IPS-18a (cell line): Measurements from ENCODE around the gene FGFRL1.

Experiments
- H3K27ac ChIP-seq: one replicate; pipeline ENCODE4 v1.5.1; 2013; ENCODE audit warnings: low read length
- H3K27me3 ChIP-seq: one replicate; pipeline ENCODE4 v1.6.1; 2013; ENCODE audit warnings: mild to moderate bottlenecking, low read length; ENCODE audit not compliant: control insufficient read depth, insufficient read depth
- H3K36me3 ChIP-seq: one replicate; pipeline ENCODE4 v1.6.1; 2013; ENCODE audit warnings: low read depth, low read length; ENCODE audit not compliant: control insufficient read depth
- H3K4me1 ChIP-seq: one replicate; pipeline ENCODE4 v1.6.1; 2013; ENCODE audit warnings: low read depth, low read length; ENCODE audit not compliant: control insufficient read depth
- H3K4me3 ChIP-seq: one replicate; pipeline ENCODE4 v1.5.1; 2013; ENCODE audit warnings: low read length
- H3K9ac ChIP-seq: one replicate; pipeline ENCODE4 v1.6.1; 2013; ENCODE audit warnings: mild to moderate bottlenecking, low read length, moderate library complexity
- H3K9me3 ChIP-seq: one replicate; pipeline ENCODE4 v1.6.1; 2013; ENCODE audit warnings: low read depth, low read length; ENCODE audit not compliant: control insufficient read depth

FGFRL1 gene

DNA sequence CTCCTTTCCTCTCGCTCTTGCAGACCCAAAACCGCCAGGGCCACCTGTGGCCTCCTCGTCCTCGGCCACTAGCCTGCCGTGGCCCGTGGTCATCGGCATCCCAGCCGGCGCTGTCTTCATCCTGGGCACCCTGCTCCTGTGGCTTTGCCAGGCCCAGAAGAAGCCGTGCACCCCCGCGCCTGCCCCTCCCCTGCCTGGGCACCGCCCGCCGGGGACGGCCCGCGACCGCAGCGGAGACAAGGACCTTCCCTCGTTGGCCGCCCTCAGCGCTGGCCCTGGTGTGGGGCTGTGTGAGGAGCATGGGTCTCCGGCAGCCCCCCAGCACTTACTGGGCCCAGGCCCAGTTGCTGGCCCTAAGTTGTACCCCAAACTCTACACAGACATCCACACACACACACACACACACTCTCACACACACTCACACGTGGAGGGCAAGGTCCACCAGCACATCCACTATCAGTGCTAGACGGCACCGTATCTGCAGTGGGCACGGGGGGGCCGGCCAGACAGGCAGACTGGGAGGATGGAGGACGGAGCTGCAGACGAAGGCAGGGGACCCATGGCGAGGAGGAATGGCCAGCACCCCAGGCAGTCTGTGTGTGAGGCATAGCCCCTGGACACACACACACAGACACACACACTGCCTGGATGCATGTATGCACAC lies 13.6 kb downstream of the FGFRL1 start:
- Histone ChIP-seq H3K9me3 (no peaks in the 10 kb centered on the region), H3K4me3 (no peak overlapping the region), H3K36me3 (peaks cover 7% of the 10 kb centered on the region), H3K4me1 (no peaks in the 10 kb centered on the region), H3K27ac (no peak overlapping the region), H3K9ac (no peak overlapping the region), H3K27me3 (no peaks in the 10 kb centered on the region)

- Histone ChIP-seq H3K27me3 (no peaks in the 10 kb centered on the region), H3K4me1 (no peaks in the 10 kb centered on the region), H3K9ac (no peak overlapping the region), H3K9me3 (no peaks in the 10 kb centered on the region), H3K27ac (no peak overlapping the region), H3K4me3 (no peak overlapping the region), H3K36me3 (peaks cover 7% of the 10 kb centered on the region)
Observed at GRCh38 chr4:1026115-1026514, 14.7 kb downstream of the FGFRL1 start.

DNA sequence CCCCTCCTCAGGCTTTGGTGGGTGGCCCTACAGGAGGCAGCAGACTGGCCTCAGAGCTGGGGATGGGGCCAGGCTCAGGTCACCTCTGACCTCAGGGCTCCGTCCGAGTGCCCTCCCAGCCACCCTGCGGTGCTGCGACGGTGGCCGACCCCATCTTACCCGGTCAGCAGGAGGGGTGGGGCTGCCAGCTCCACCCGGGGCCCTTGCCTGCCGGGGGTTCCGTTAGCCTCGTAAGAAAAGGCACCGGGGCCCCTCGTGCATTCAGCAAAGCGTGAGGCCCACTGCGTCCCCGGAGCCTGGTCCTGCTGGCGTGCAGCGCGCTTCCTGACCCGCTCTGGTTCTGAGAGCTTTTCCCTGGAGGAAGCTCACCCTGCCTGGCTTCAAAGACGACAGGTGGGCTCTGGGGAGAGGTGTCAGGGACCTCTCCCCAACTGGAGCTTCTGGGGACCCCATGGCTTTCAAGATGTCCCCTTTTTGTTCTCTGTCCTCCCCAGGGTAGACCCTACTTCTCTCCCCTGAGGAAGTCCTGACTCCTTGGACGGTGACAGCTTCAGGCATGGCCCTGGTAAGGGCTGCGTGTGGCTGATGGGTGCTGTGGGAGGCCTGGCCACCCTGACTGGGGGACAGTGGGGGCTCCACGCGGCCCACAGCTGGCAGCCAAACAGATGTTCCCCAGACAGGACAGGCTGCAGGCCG lies 15.9 kb downstream of the FGFRL1 start:
- Histone ChIP-seq H3K36me3 (peaks cover 7% of the 10 kb centered on the region), H3K27me3 (no peaks in the 10 kb centered on the region), H3K27ac (no peak overlapping the region), H3K9me3 (no peaks in the 10 kb centered on the region), H3K4me1 (no peaks in the 10 kb centered on the region), H3K9ac (no peak overlapping the region), H3K4me3 (no peak overlapping the region)

GRCh38 chr4:1027915-1028238 lies 16.5 kb downstream of the FGFRL1 start:
- Histone ChIP-seq H3K27ac (no peak overlapping the region), H3K36me3 (peaks cover 7% of the 10 kb centered on the region), H3K27me3 (no peaks in the 10 kb centered on the region), H3K4me3 (no peak overlapping the region), H3K9ac (no peak overlapping the region), H3K9me3 (no peaks in the 10 kb centered on the region), H3K4me1 (no peaks in the 10 kb centered on the region)

DNA sequence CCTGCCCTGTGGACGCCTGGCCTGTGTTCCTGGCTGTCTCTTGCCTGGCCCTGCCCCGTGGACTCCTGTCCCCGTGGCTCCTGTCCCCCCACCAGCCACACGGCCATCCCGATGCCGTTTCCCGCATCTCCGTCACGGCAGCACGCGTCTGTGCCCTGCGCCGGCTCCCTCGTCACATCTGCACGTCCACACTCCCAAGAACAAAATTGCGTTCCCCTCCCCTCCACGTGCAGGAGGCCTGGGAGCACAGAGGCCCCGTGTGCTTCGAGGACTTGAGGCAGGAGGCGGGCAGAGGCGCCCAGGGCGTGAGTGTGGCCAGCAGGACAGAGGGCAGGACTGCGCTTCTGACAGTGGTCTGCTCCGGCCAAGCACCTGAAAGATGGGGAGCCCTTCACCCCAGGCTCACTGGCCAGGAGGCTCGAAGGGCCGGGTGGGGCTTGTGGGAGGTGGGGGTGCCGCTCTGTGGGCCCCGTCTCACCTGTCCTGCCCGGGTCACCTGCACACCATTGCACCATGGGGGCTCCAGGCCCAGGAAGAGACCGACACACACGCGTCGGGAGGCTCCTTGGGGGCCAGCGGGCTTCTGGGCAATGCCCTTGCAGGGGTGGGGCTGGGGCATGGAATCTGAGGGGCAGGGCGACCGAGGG lies 17.3 kb downstream of the FGFRL1 start:
- H3K4me1 ChIP-seq: no peaks in the 10 kb centered on the region
- no peaks in the 10 kb centered on the region for H3K9me3 ChIP-seq
- H3K27me3 ChIP-seq: no peaks in the 10 kb centered on the region
- no peak overlapping the region for H3K9ac ChIP-seq
- no peak overlapping the region for H3K4me3 ChIP-seq
- peaks cover 7% of the 10 kb centered on the region for H3K36me3 ChIP-seq
- H3K27ac ChIP-seq: no peak overlapping the region

DNA sequence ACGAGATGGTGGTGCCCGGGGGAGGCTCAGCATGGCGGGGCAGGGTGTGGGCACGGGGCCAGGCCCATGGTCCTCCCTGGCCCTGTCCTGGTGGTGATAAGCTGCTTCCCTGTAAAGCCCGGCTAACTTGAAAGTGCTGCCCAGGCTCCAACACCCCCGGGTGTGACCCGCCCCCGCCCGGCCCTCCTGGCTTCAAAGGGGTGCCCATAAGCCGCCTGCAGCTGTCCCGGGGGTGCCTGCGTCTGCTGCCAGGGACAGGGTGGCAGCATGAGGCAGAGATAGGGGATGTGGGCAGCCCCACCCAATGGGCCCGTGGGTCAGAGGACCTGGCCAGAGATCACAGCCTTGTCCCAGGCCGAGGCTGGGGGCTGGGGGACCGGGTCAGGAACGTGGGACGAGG lies 18.1 kb downstream of the FGFRL1 start:
- H3K36me3 ChIP-seq: peaks cover 7% of the 10 kb centered on the region
- H3K27me3 ChIP-seq: no peaks in the 10 kb centered on the region
- H3K27ac ChIP-seq: no peak overlapping the region
- no peaks in the 10 kb centered on the region for H3K4me1 ChIP-seq
- H3K9me3 ChIP-seq: no peaks in the 10 kb centered on the region
- no peak overlapping the region for H3K4me3 ChIP-seq
- H3K9ac ChIP-seq: no peak overlapping the region

GRCh38 chr4:1030031-1030430 lies 18.6 kb downstream of the FGFRL1 start:
- Histone ChIP-seq H3K27ac (no peak overlapping the region), H3K9ac (no peak overlapping the region), H3K4me3 (no peak overlapping the region), H3K4me1 (no peaks in the 10 kb centered on the region), H3K9me3 (no peaks in the 10 kb centered on the region), H3K36me3 (peaks cover 7% of the 10 kb centered on the region), H3K27me3 (no peaks in the 10 kb centered on the region)

DNA sequence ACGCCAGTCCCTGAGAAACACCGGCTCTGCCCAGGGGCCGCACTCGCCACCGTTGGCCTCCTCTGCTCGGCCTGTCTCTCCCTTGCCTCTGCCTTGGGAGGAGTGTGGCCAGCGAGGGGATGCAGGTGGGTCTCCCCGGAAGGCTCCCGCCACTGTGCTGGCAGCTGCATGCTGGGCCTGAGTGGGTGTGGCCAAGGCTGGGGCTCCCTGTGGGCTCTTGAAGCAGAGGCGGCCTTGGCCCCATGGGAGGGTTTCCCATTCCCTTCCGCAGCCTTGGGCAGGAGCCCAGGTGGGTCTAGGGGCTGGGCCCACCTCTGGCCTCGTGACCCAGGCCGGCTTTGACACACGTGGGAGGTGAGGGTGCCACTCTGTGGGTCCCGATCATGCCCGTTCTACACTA lies 19.1 kb downstream of the FGFRL1 start:
- no peaks in the 10 kb centered on the region for H3K27me3 ChIP-seq
- no peak overlapping the region for H3K9ac ChIP-seq
- H3K36me3 ChIP-seq: peaks cover 6% of the 10 kb centered on the region
- H3K4me3 ChIP-seq: no peak overlapping the region
- no peaks in the 10 kb centered on the region for H3K9me3 ChIP-seq
- no peaks in the 10 kb centered on the region for H3K4me1 ChIP-seq
- no peak overlapping the region for H3K27ac ChIP-seq

DNA sequence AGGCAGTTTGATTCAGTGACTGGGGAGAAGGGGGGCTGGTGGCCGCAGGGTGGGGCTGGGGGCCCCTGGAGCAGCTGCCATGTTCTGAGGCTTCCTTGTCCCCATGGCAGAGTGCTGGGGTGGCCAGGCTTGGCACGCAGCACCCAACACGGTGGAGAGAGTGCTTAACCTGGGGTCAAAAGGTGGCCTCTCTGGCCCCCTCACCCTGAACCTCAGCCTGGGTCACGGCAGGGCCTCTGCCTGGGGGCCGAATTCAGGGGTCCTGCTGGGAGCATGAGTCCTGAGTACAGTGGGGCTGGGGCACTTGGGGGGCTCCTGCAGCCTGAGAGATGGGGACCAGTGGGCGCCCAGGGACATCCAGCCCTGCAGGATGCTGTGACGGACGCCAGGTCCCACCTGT lies 19.9 kb downstream of the FGFRL1 start:
- H3K9me3 ChIP-seq: no peaks in the 10 kb centered on the region
- H3K4me1 ChIP-seq: no peaks in the 10 kb centered on the region
- no peak overlapping the region for H3K9ac ChIP-seq
- H3K27me3 ChIP-seq: no peaks in the 10 kb centered on the region
- H3K36me3 ChIP-seq: no peaks in the 10 kb centered on the region
- no peak overlapping the region for H3K4me3 ChIP-seq
- no peak overlapping the region for H3K27ac ChIP-seq

- Histone ChIP-seq H3K9ac (no peak overlapping the region), H3K27ac (no peak overlapping the region), H3K4me3 (no peak overlapping the region), H3K4me1 (no peaks in the 10 kb centered on the region), H3K36me3 (no peaks in the 10 kb centered on the region), H3K9me3 (no peaks in the 10 kb centered on the region), H3K27me3 (no peaks in the 10 kb centered on the region)
Observed at GRCh38 chr4:1031956-1032795, 20.8 kb downstream of the FGFRL1 start.

GRCh38 chr4:1032861-1033260 lies 21.4 kb downstream of the FGFRL1 start:
- Histone ChIP-seq H3K36me3 (no peaks in the 10 kb centered on the region), H3K4me1 (no peaks in the 10 kb centered on the region), H3K9me3 (no peaks in the 10 kb centered on the region), H3K27me3 (no peaks in the 10 kb centered on the region), H3K9ac (no peak overlapping the region), H3K27ac (no peak overlapping the region), H3K4me3 (no peak overlapping the region)
